GM19351 (cell line): Measurements from ENCODE around the gene HMCN1.
"Not testable (repeated sequence)": the region's sequence is repeated elsewhere in the genome, so short reads cannot be mapped to it uniquely, and the experiment has no call there.

Experiments used
- ATAC-seq: cut with Tn5 transposase; IDR thresholded peaks from one replicate; pipeline ENCODE4 v1.9.1; 2021; ENCODE audit warnings: mild to moderate bottlenecking, moderate library complexity; ENCODE audit not compliant: unreplicated experiment

The HMCN1 gene

DNA sequence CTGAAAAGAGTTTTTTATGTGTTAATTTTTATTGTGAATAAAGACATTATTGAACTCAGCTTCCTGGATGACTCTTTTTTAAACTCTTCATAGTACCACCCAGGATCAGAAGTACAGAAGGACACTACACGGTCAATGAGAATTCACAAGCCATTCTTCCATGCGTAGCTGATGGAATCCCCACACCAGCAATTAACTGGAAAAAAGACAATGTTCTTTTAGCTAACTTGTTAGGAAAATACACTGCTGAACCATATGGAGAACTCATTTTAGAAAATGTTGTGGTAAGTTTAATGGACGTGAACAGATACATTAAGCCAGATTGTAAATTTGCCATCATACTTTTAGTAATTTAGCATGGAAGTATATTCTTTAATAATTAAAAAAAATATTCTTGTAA lies 391.3 kb downstream of the HMCN1 start:
- no peak for ATAC-seq

DNA sequence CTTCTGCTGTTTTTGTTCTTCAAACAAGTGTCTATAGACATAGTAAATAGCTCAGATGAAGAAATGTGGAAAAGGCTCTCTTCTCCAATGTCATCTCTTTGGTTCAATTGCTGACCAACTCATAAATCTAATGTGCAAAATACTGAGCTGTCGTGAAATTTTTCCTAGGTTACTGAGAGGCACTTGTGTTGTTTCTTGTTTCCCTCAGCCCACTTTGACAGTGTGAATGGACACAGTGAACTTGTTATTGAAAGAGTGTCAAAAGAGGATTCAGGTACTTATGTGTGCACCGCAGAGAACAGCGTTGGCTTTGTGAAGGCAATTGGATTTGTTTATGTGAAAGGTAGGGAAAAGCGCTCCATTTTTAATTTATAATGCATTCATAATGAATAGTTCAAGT lies 395.6 kb downstream of the HMCN1 start:
- no peak for ATAC-seq

DNA sequence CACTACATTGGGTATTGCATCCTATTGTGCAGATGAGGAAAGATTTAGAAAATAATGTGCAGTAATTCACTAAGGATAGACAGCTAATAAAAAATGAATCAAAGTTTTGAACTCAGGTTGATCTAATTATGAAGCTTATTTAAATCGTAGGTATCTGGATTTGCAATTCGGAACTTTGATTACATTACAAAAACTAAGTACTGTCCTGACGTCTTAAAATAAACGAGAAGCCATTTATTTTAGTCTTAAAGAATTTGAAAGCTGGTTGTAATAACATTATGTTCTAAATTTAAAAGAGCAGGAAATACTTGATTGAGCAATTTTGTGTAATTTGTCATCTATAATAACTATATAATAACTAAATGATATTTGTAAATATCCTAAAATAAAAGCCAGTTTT lies 404.9 kb downstream of the HMCN1 start:
- no peak for ATAC-seq

DNA sequence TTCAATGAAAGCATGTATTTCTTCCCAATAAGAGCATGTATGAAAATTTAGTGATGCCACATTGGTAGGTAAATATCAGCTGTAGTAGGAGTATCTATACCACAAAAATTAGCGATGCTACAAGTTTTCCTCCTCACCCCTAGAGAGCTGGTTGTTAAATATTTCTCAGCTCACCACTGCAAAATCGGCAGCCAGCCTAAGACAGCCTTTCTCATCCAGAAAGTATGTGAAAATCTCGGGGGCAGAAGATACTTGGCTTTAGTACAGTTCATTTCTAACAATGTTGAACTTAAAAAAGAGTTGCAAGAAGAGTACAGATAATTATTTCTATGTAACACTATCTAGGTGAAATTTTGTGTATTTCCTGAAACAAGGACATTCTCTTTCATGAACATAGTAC lies 405.5 kb downstream of the HMCN1 start:
- no peak for ATAC-seq

DNA sequence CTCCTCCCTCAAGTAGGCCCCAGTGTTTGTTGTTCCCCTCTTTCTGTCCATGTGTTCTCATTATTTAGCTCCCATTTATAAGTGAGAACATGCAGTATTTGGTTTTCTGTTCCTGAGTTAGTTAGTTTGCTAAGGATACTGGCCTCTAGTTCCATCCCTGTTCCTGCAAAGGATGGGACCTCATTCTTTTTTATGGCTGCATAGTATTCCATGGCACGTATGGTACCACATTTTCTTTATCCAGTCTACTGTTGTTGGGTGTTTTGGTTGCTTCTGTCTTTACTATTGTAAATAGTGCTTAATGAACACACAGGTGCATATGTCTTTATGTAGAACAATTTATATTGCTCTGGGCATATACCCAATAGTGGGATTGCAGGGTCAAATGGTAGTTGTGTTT lies 408.0 kb downstream of the HMCN1 start:
- no peak for ATAC-seq

DNA sequence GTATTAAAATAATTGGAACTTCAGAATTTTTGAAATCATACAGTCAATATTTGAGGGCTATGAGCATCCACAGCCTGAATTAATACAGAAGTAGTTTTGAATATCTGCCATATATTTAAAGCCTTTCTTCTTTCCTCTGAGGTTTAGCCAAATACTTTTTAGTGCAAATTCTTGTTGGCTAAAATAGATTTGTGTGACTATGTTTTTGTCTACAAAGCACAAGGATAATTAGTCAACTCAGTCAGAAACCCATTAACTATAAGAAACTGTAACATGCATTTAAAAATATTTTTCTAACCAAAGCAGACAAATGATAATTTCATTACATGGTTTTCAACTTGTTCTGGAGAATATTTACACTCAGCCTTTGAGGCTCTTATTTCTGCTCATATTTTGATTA lies 408.7 kb downstream of the HMCN1 start:
- no peak for ATAC-seq

DNA sequence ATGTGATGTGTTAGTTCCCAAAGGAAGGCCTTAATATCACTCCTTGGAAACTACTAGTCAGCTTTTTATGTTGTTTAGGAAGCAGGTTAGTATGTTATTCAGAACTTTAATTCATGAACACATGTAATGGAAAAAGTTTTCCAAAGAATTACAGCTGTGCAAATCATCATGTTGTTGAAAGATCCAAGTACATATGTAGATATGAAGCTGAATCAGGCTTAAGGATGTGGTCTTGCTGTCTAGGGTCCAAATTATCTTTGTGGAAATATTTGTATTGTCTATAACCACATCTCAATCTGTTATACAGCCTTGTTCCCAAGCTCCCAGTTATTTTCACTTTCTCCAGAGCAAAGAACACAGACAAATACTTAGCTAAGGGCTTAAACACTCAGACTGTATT lies 409.3 kb downstream of the HMCN1 start:
- no peak for ATAC-seq

DNA sequence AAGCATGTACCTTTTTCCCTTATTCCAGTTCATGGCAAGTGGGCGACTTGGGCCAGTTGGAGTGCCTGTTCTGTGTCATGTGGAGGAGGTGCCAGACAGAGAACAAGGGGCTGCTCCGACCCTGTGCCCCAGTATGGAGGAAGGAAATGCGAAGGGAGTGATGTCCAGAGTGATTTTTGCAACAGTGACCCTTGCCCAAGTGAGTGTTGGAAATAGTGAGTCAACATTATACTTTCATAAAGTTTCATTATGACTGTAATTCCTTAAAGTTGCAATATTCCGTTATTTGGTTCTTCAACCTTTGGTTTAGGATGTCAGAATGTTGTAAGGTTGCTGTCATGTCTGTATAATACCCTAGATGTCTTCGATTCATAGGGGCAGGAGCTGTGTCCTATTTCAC lies 410.3 kb downstream of the HMCN1 start:
- peak; percentile 54 for ATAC-seq

DNA sequence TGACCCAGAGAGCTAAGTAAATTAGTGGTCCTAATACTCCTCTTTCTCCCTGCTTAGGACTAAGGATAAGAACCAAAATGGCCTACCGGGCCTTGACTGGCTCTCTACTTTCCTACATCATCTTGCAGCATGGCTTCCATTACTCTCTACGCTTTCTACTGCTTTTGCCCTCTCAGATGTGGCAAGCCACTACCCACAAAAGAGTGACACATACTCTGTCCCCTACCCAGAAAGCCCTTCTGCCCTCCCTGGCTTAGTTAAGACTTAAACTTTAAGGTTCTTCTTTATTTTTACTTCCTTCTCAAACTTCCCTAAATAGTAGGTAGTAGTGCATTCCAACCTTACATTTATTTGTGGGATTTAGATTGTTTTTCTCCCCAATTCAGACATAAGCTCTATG lies 412.8 kb downstream of the HMCN1 start:
- ATAC-seq: no peak

DNA sequence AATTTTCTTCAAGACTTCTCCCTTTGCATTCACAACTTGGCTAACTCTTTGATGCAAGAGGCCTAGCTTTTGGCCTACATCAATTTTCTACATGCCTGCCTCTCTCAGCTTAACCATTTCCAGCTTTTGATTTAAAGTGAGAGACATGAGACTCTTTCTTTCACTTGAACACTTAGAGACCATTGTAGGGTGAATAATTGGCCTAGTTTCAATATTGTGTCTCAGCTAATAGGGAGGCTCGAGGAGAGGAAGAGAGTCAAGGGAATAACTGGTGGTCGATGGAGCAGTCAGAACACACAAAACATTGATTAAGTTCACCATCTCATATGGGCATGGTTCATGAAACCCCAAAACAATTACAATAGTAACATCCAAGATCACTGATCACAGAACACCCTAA lies 415.4 kb downstream of the HMCN1 start:
- ATAC-seq: no peak

DNA sequence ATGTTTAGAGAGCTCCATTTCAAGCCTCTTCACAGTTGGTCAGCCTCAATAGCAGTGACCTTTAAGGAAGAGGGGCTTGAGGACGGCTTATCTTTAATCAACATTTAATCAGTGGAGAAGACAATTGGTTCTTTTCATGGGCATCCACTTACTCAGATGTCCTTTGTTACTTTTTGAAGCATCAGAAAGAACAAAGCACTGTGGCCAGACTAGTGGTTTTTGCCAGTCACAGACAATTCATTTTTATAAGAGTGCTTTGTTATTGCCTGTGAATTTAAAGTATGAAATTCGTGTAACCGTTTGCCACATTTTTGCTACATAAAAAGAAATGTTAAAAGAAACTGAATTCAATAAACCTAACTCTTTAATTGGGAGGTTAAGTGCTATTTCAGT lies 418.0 kb downstream of the HMCN1 start:
- no peak for ATAC-seq

DNA sequence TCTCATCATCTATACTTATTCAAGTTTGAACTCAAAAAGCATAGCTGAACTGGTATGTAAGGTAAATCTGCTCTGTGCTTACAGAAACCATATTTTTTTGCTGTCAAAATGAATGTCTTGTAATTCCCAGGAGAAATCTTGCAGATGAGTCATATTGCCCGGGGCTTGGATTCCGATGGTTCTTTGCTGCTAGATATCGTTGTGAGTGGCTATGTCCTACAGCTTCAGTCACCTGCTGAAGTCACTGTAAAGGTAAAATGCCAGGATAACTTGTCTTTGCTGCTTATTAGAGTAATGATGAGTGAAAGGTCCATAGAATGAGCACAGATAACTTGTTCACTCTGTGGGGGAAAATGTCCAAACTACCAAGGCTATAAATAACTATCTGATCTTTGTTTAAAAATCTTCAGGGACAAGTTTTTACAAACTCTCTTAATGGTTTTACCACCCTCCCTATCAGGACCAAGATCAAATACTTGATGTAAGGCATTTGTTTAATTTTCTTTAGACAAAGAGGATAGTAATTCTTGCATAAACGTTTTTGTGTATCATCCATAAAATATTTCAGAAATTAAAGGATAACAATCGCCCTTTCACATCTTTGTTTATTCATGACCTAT lies 418.5 kb downstream of the HMCN1 start:
- ATAC-seq: no peak

DNA sequence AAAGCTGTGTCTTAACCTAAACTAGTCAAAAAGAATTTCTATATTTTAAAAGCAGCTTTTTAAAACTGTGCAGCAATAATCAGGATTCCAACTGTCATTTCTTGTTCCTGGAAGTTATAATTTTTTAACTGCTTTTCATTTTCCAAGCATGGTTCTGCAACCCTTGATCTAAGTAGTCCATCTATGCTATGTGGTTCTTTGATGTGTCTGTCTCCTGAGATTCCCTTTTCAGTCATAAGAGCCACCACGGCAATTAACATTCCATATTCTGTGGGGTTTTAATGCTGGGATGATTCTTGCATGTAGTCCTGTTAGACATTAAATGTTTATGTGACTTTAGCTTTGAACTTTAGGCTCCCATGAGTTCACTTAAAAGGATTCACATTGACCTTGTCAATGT lies 420.5 kb downstream of the HMCN1 start:
- ATAC-seq: no peak

DNA sequence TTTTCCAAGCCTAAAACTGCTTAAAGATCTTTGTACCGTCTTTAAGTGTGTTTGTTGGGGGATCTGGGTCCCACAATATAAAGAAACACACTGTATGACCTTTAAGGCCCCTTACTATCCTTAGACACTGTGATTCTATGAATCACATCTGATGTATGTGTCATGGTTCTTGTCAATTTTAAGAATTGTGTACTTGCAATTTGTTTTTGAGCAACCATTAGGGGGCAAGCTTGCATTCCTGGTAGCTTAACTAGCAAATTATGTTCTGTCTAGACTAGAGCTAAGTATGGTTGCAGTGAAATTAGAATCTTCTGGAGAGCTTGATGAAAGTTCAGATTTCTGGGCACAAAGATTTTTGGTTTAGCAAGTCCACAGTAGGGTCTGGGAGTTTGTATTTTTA lies 421.4 kb downstream of the HMCN1 start:
- ATAC-seq: peak; percentile 91

DNA sequence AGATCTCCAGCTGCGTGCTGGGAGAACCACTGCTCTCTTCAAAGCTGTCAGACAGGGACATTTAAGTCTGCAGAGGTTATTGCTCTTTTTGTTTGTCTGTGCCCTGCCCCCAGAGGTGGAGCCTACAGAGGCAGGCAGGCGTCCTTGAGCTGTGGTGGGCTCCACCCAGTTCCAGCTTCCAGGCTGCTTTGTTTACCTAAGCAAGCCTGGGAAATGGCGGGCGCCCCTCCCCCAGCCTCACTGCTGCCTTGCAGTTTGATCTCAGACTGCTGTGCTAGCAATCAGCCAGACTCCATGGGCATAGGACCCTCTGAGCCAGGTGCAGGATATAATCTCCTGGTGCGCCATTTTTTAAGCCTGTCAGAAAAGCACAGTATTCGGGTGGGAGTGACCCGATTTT lies 428.7 kb downstream of the HMCN1 start:
- ATAC-seq: not testable (repeated sequence)

DNA sequence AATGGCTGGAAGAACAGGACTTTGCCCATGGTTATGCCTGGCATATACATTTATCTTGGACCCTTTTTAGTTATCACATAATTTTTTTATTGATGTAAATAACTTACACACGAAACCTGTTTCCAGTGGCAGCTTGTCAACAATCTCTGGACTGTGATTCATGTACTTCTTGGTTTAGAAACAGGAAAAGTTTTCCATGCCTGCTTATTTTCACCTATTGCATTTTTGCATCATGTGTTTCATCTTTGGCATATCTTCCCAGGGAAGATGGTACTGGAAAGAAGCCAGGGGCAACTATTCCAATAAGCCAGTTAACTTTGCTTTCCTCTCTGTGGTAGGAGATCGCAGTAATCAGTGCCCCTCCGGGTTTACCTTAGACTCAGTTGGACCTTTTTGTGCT lies 430.6 kb downstream of the HMCN1 start:
- no peak for ATAC-seq

DNA sequence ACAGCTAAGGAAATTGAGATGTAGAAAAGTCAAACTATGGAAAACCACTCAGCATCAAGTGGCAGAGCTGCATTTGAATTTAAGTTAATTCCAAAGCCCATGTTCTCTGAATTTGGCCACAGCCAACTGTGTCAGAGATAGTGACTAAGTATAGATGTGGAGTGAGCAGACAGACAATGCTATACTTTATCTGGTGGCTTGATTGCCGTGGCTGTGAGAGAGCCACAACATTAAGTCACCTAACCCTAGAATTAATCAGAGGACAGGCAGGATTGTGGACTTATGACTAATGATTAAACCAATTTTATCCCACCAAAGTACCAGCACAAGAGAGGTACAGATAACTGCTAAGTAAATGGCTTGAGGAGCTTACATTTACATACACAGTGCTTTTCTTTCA lies 431.1 kb downstream of the HMCN1 start:
- no peak for ATAC-seq

DNA sequence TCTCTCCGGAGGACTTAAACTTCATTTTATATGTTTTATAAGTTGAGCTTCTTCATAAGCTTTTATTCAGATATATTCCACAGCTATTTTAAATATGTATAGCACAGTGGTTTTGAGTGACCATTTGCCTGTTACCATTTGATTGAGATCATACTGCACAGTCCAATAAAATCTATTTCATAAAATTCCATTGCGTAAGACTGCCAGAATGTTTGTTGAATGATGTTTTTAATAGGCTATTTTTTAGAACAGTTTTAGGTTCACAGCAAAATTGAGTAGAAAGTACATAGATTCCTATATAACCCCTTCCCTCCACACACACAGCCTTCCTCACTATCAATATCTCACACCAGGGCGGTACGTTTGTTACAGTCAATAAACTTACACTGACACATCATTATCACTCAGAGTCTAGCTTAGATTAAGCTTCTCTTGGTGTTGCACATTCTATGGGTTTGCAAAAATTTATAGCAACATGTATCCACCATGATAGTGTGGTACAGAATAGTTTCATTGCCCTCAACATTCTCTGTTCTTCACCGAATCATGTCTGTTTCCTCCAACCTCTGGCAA lies 433.0 kb downstream of the HMCN1 start:
- no peak for ATAC-seq

DNA sequence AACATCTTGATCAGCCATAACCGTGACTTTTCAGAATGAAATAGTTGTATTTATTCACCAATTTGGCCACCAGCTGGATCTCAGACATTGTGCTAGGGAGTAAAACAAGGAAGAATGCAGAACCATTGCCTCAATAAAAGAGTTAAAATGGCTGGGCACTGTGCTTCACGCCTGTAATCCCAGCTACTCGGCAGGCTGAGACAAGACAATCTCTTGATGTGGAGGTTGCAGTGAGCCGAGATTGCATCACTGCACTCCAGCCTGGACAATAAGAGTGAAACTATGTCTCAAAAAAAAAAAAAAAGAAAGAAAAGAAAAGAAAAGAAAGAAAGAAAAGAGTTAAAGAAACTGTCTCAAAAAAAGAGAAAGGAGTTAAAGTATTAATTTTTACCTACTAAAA lies 441.4 kb downstream of the HMCN1 start:
- ATAC-seq: no peak

DNA sequence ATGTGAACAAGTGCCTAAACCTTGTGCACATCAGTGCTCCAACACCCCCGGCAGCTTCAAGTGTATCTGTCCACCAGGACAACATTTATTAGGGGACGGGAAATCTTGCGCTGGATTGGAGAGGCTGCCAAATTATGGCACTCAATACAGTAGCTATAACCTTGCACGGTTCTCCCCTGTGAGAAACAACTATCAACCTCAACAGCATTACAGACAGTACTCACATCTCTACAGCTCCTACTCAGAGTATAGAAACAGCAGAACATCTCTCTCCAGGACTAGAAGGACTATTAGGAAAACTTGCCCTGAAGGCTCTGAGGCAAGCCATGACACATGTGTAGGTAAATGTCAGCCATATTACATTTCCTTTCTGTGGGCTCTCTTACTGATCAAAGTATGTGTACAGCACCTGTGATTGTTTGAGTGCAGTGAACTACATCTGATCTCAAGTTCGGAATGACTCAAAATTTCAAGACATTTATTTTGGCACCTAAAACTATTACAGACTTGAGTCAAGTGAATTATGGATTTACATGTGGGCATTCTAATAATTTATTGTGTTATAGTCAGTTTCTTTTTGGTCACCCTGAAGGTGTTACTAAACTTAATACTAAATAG lies 444.3 kb downstream of the HMCN1 start:
- ATAC-seq: peak; percentile 59

DNA sequence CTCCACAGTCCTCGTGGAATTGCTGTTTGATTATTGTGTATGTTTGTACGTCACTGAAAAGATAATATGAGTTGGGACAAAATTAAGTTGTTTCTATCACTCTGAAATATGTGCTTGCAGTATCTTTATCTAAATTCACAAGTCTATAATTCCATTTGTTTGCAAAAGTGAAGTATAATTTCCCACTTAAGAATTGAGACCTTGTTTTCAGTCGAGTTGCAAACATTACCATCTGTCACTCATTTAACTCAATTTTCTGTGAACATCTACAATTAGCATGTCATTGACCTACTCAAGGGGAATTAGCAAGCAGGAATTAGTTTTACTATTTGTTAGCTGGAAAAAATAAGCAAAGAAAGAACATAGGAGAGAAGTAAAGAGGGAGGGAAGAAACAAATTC lies 445.0 kb downstream of the HMCN1 start:
- ATAC-seq: no peak

DNA sequence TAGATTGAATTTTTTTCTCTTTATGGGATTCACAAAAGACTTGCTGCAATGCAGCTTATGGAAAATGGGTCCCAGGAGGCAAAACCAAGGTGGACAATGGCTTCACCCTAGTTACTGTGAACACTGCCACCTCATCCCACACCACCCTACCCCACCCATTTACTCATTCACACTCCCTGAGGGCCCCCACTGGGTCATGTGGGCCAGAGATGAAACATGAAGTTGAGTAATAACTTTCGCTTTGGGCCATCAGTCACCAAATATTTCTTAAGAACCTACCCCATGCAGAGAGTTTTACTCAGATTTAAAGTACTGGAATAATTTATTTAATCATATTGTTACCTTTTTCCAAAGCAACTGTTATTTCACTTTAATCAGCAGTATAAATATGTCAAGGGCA lies 449.0 kb downstream of the HMCN1 start:
- peak; percentile 38 for ATAC-seq
